HCT116 (cell line): Measurements from ENCODE around the gene IL11. TPM values are rescaled to one million over a fixed set of nuclear protein-coding genes. Genes with fewer than 3 reads are reported as not detected.

Experiments
- ATAC-seq: fragments of 200-7000 bp; cut with Tn5 transposase; 2 replicates; pipeline ENCODE4 v1.9.1; 2020; ENCODE audit warnings: mild to moderate bottlenecking, moderate library complexity
- BruUV-seq: library from RNA; stranded (reverse); fragments of 400-500 nt; replicated peaks from 2 replicates; lab custom pipeline; 2021; lab: Mats Ljungman, UMichigan
- CTCF ChIA-PET: fragments of 300-600 bp; sonication (Branson Sonifier 250); formaldehyde crosslinking; loops from one replicate; lab custom pipeline; 2021; ENCODE audit warnings: antibody characterized with exemption; lab: Charles Lee
- POLR2A ChIA-PET: fragments of 300-600, 350-600 bp; sonication (Branson Sonifier 250); formaldehyde crosslinking; loops from one replicate; lab custom pipeline; 2021; ENCODE audit warnings: antibody characterized with exemption; lab: Charles Lee
- RAD21 ChIA-PET, 2 experiments: fragments of 300-600 bp; sonication (Branson Sonifier 250); formaldehyde crosslinking; loops; one replicate each; lab custom pipeline; 2023; ENCODE audit warnings: low total read pairs in 2 of 2; ENCODE audit not compliant: uncharacterized antibody in 2 of 2, unreplicated experiment in 2 of 2, low non-redundant PET in 1 of 2; lab: Charles Lee
- DNase-seq: peaks from one replicate; pipeline ENCODE4 v3.0.0-alpha.2; 2010; ENCODE audit warnings: low read depth, low spot score
- H2AFZ ChIP-seq: fragments of 200-600 bp; shearing (Covaris generic), sonication (generic); 2 replicates; pipeline ENCODE4 v1.6.1; 2017; ENCODE audit warnings: low read depth, mixed run types, mixed read lengths, antibody characterized with exemption, low read length; ENCODE audit not compliant: poor library complexity, severe bottlenecking
- H3K27ac ChIP-seq: 2 replicates; pipeline ENCODE4 v1.5.1; 2012; ENCODE audit warnings: low read depth, low read length
- H3K27me3 ChIP-seq: fragments of 200-600 bp; sonication (generic); 2 replicates; pipeline ENCODE4 v1.6.1; 2016; ENCODE audit warnings: mixed run types, low read length, mixed read lengths; ENCODE audit not compliant: insufficient read depth
- H3K36me3 ChIP-seq, 2 experiments: fragments of 200-500 bp in 1 of 2; fragments of 200-600 bp in 1 of 2; sonication (Bioruptor generic) in 1 of 2; sonication (generic) in 1 of 2; 2 replicates each; pipeline versions ENCODE4 v1.5.1 to v1.6.1; 2014 to 2016; ENCODE audit warnings: low read length in 2 of 2, inconsistent platforms in 1 of 2, mixed read lengths in 1 of 2, mixed run types in 1 of 2; ENCODE audit not compliant: insufficient read depth in 2 of 2, control insufficient read depth in 1 of 2
- H3K4me1 ChIP-seq, 2 experiments: fragments of 200-600 bp in 1 of 2; sonication (generic) in 1 of 2; 2 replicates each; pipeline versions ENCODE4 v1.5.1 to v1.6.1; 2012 to 2017; ENCODE audit warnings: low read length in 2 of 2, inconsistent platforms in 1 of 2, mild to moderate bottlenecking in 1 of 2, mixed read lengths in 1 of 2, mixed run types in 1 of 2, moderate library complexity in 1 of 2; ENCODE audit not compliant: insufficient read depth in 2 of 2, control insufficient read depth in 1 of 2
- H3K4me2 ChIP-seq: fragments of 200-600 bp; sonication (generic); 2 replicates; pipeline ENCODE4 v1.6.1; 2017; ENCODE audit warnings: mixed run types, low read length, mixed read lengths
- H3K4me3 ChIP-seq, 2 experiments: fragments of 200-600 bp in 1 of 2; sonication (generic) in 1 of 2; replicated peaks in 1 of 2; 2 replicates each; pipeline ENCODE4 v1.5.1; 2011 to 2016; ENCODE audit warnings: low read length in 2 of 2, control low read depth in 1 of 2, low read depth in 1 of 2, mild to moderate bottlenecking in 1 of 2, mixed read lengths in 1 of 2, mixed run types in 1 of 2
- H3K79me2 ChIP-seq: fragments of 200-600 bp; sonication (generic); 2 replicates; pipeline ENCODE4 v1.6.1; 2017; ENCODE audit warnings: mild to moderate bottlenecking, mixed run types, low read length, moderate library complexity, mixed read lengths; ENCODE audit not compliant: insufficient read depth
- H3K9ac ChIP-seq: fragments of 200-600 bp; sonication (generic); 2 replicates; pipeline ENCODE4 v1.6.1; 2016; ENCODE audit warnings: low read length, mixed read lengths
- H3K9me2 ChIP-seq: fragments of 200-600 bp; sonication (generic), shearing (Covaris generic); 2 replicates; pipeline ENCODE4 v1.6.1; 2017; ENCODE audit warnings: mixed run types, mild to moderate bottlenecking, moderate library complexity; ENCODE audit not compliant: insufficient read depth
- H3K9me3 ChIP-seq, 2 experiments: fragments of 200-500 bp in 1 of 2; fragments of 200-600 bp in 1 of 2; sonication (Bioruptor generic) in 1 of 2; sonication (generic) in 1 of 2; 2 replicates each; pipeline ENCODE4 v1.6.1; 2014 to 2017; ENCODE audit warnings: low read length in 2 of 2, mixed read lengths in 2 of 2, inconsistent platforms in 1 of 2, low read depth in 1 of 2, mild to moderate bottlenecking in 1 of 2, mixed run types in 1 of 2, moderate library complexity in 1 of 2; ENCODE audit not compliant: control insufficient read depth in 1 of 2, insufficient read depth in 1 of 2
- H4K20me1 ChIP-seq: fragments of 200-600 bp; sonication (generic), shearing (Covaris generic); 2 replicates; pipeline ENCODE4 v1.6.1; 2017; ENCODE audit warnings: mixed run types, mild to moderate bottlenecking, moderate library complexity; ENCODE audit not compliant: insufficient read depth
- ATF3 ChIP-seq: IDR thresholded peaks from 2 replicates; pipeline ENCODE4 v1.6.1; 2012
- CBX3 ChIP-seq: IDR thresholded peaks from 2 replicates; pipeline ENCODE4 v1.6.1; 2012; ENCODE audit warnings: low read depth
- CTCF ChIP-seq, 3 experiments: fragments of 200-600 bp in 1 of 3; sonication (generic) in 1 of 3; IDR thresholded peaks in 2 of 3; conservative IDR thresholded peaks in 1 of 3; 2 replicates each; pipeline ENCODE4 v1.5.1; 2012 to 2017; ENCODE audit warnings: low read depth in 2 of 3, low read length in 2 of 3, antibody characterized with exemption in 1 of 3, borderline replicate concordance in 1 of 3, control low read depth in 1 of 3, mild to moderate bottlenecking in 1 of 3, mixed read lengths in 1 of 3, mixed run types in 1 of 3, moderate library complexity in 1 of 3; ENCODE audit not compliant: insufficient read depth in 1 of 3
- EGR1 ChIP-seq: IDR thresholded peaks from 2 replicates; pipeline ENCODE4 v1.6.1; 2012; ENCODE audit warnings: low read depth
- EZH2phosphoT487 ChIP-seq: fragments of 200-600 bp; IDR thresholded peaks from 2 replicates; pipeline ENCODE4 v1.6.1; 2018; ENCODE audit warnings: antibody characterized with exemption, borderline replicate concordance
- JUND ChIP-seq: IDR thresholded peaks from 2 replicates; pipeline ENCODE4 v1.6.1; 2012
- MAX ChIP-seq: IDR thresholded peaks from 2 replicates; pipeline ENCODE4 v1.6.1; 2012
- POLR2A ChIP-seq: IDR thresholded peaks from 2 replicates; pipeline ENCODE4 v1.7.0; 2011; ENCODE audit warnings: borderline replicate concordance; ENCODE audit not compliant: insufficient read depth, insufficient read length; ENCODE audit errors: extremely low read depth
- POLR2AphosphoS5 ChIP-seq: IDR thresholded peaks from 2 replicates; pipeline ENCODE4 v1.6.1; 2011; ENCODE audit warnings: mild to moderate bottlenecking, low read depth, low read length, moderate library complexity
- RAD21 ChIP-seq: IDR thresholded peaks from 2 replicates; pipeline ENCODE4 v1.6.1; 2012; ENCODE audit warnings: low read depth, mild to moderate bottlenecking
- REST ChIP-seq: IDR thresholded peaks from 2 replicates; pipeline ENCODE4 v1.6.1; 2012; ENCODE audit warnings: low read depth
- SIN3A ChIP-seq: IDR thresholded peaks from 2 replicates; pipeline ENCODE4 v1.6.1; 2012; ENCODE audit warnings: low read depth
- ZBTB33 ChIP-seq: IDR thresholded peaks from 2 replicates; pipeline ENCODE4 v1.6.1; 2011; ENCODE audit warnings: mild to moderate bottlenecking, low read length, moderate library complexity; ENCODE audit not compliant: insufficient replicate concordance; ENCODE audit errors: extremely low read depth
- ZFX ChIP-seq: fragments of 450-650 bp; IDR thresholded peaks from 2 replicates; pipeline ENCODE4 v1.6.1; 2017
- ZNF274 ChIP-seq: fragments of 200-500 bp; sonication (Bioruptor generic); IDR thresholded peaks from 2 replicates; pipeline ENCODE4 v1.6.1; 2014; ENCODE audit warnings: mild to moderate bottlenecking, low read depth, low read length, inconsistent platforms
- intact Hi-C: fragments of 100-400 bp; cut with micrococcal nuclease; formaldehyde crosslinking; loops from 2 replicates; pipeline ENCODE4 v1.10.0; 2022
- total RNA-seq: library from RNA; stranded (reverse); gene quantifications from one replicate; pipeline ENCODE4 v1.2.1, GENCODE V29; 2021; ENCODE audit not compliant: unreplicated experiment

The IL11 gene
- total RNA-seq, 1 experiment from 2014 or later, result 2.8 TPM

- TF ChIP-seq EZH2phosphoT487 (no peak), POLR2A (peak; percentile 31), ATF3 (no peak), JUND (no peak), ZNF274 (no peak)
Observed at GRCh38 chr19:55339105-55339888, 31.0 kb downstream of the IL11 start, which contains the start of gene KMT5C (continued).

GRCh38 chr19:55336101-55336500, 34.2 kb downstream of the IL11 start:
- RAD21 ChIA-PET, result no interaction called here
- Histone ChIP-seq H3K36me3 (no peaks in the 10 kb centered on the region), H3K4me2 (no peak overlapping the region), H3K9ac (no peak overlapping the region), H3K4me3 (no peak overlapping the region), H2AFZ (no peak overlapping the region), H3K4me1 (peaks cover 7 to 31% of the 10 kb centered on the region in 2 experiments)
- DNase-seq (no peak), ATAC-seq (no peak)
- BruUV-seq, result no TSS peak
- intact Hi-C loops, result no loop called here
- TF ChIP-seq MAX (no peak), ZBTB33 (no peak), CTCF (IDR thresholded peaks at IDR 0.05 in 2 of 3, conservative IDR thresholded peaks at IDR 0.05 in 1 of 3; ENCODE audit: borderline replicate concordance in 1 of 3, insufficient read depth in 1 of 3, low read depth in 2 of 3, low read length in 2 of 3) (no peak), REST (no peak), ZFX (no peak), ATF3 (no peak), POLR2AphosphoS5 (no peak), EGR1 (no peak), SIN3A (no peak), CBX3 (no peak), POLR2A (no peak), RAD21 (no peak)
- TF ChIP-seq, all 23 proteins: peak for 0
- no peaks in the 10 kb centered on the region for H3K9me2 ChIP-seq
- no peaks in the 10 kb centered on the region for H3K9me3 ChIP-seq
- peaks cover 9% of the 10 kb centered on the region; the same call in 1 of the 2 replicates for H3K79me2 ChIP-seq
- CTCF ChIA-PET, result no interaction called here
- H3K27me3 ChIP-seq, result no peaks in the 10 kb centered on the region
- H3K27ac ChIP-seq, result no peak overlapping the region
- H4K20me1 ChIP-seq, result no peaks in the 10 kb centered on the region
- POLR2A ChIA-PET, result no interaction called here
